Epithelial cell of prostate (primary cell): Measurements from ENCODE around the gene AKAP13.
A peak's percentile ranks its signal among the peaks of the same experiment; 100 is the strongest.

Source experiments
- DNase-seq: peaks from one replicate; pipeline ENCODE4 v3.0.0-alpha.2; 2011; ENCODE audit warnings: low read depth, low spot score
- H3K27ac ChIP-seq: fragments of 450-650 bp; 2 replicates; pipeline ENCODE4 v1.5.1; 2017; ENCODE audit warnings: mild to moderate bottlenecking

Gene AKAP13

GRCh38 chr15:85606738-85607137 lies 226.3 kb downstream of the AKAP13 start:
- H3K27ac ChIP-seq = peak overlapping the region; percentile 69
- no peak for DNase-seq

GRCh38 chr15:85607141-85607806 lies 226.9 kb downstream of the AKAP13 start:
- DNase-seq = no peak
- H3K27ac ChIP-seq = peak overlapping the region; percentile 69

- peak overlapping the region; percentile 69 for H3K27ac ChIP-seq
- DNase-seq = no peak
Measured at GRCh38 chr15:85607842-85608241, 227.4 kb downstream of the AKAP13 start.

- DNase-seq = no peak
- no peak overlapping the region for H3K27ac ChIP-seq
Measured at GRCh38 chr15:85609492-85609891, 229.1 kb downstream of the AKAP13 start.

GRCh38 chr15:85611361-85611760 lies 231.0 kb downstream of the AKAP13 start:
- no peak for DNase-seq
- H3K27ac ChIP-seq = no peak overlapping the region

GRCh38 chr15:85614059-85614458 lies 233.7 kb downstream of the AKAP13 start:
- no peak overlapping the region for H3K27ac ChIP-seq
- no peak for DNase-seq

GRCh38 chr15:85615930-85616329 lies 235.5 kb downstream of the AKAP13 start:
- DNase-seq = no peak
- H3K27ac ChIP-seq = peak overlapping the region; percentile 54

GRCh38 chr15:85616549-85617110 lies 236.2 kb downstream of the AKAP13 start:
- DNase-seq = no peak
- H3K27ac ChIP-seq = peak overlapping the region; percentile 54

- DNase-seq = no peak
- H3K27ac ChIP-seq = peak overlapping the region; percentile 54
Measured at GRCh38 chr15:85618228-85618505, 237.8 kb downstream of the AKAP13 start.

GRCh38 chr15:85618956-85619491 lies 238.6 kb downstream of the AKAP13 start:
- H3K27ac ChIP-seq = peak overlapping the region; percentile 54
- DNase-seq = peak; percentile 74

GRCh38 chr15:85619992-85620689 lies 239.7 kb downstream of the AKAP13 start:
- peak overlapping the region; percentile 54 for H3K27ac ChIP-seq
- no peak for DNase-seq

- DNase-seq = no peak
- no peak overlapping the region for H3K27ac ChIP-seq
Measured at GRCh38 chr15:85620690-85621049, 240.3 kb downstream of the AKAP13 start.

GRCh38 chr15:85621094-85621493 lies 240.7 kb downstream of the AKAP13 start:
- H3K27ac ChIP-seq = no peak overlapping the region

GRCh38 chr15:85622221-85622831 lies 241.9 kb downstream of the AKAP13 start:
- no peak for DNase-seq

More at GRCh38 chr15:85621094-85621493, 240.7 kb downstream of the AKAP13 start:
- DNase-seq = no peak

GRCh38 chr15:85623315-85624049 lies 243.1 kb downstream of the AKAP13 start:
- no peak for DNase-seq

More at GRCh38 chr15:85622221-85622831, 241.9 kb downstream of the AKAP13 start:
- H3K27ac ChIP-seq = no peak overlapping the region

GRCh38 chr15:85624291-85624801 lies 243.9 kb downstream of the AKAP13 start:
- no peak overlapping the region for H3K27ac ChIP-seq
- no peak for DNase-seq

More at GRCh38 chr15:85623315-85624049, 243.1 kb downstream of the AKAP13 start:
- H3K27ac ChIP-seq = no peak overlapping the region

- no peak overlapping the region for H3K27ac ChIP-seq
- DNase-seq = no peak
Measured at GRCh38 chr15:85625166-85625830, 244.9 kb downstream of the AKAP13 start.

- DNase-seq = no peak
- H3K27ac ChIP-seq = no peak overlapping the region
Measured at GRCh38 chr15:85625856-85626255, 245.5 kb downstream of the AKAP13 start.

GRCh38 chr15:85627213-85627935 lies 247.0 kb downstream of the AKAP13 start:
- no peak overlapping the region for H3K27ac ChIP-seq
- no peak for DNase-seq
